HL-60 (cell line): ENCODE data around the gene MAP3K14.

ENCODE experiments used
- DNase-seq, 2 experiments: peaks; one replicate each; pipeline ENCODE4 v3.0.0-alpha.2; 2010 to 2020; ENCODE audit warnings: low read depth in 1 of 2, low spot score in 1 of 2
- H3K27ac ChIP-seq: fragments of 250-450 bp; sonication (Bioruptor Pico); replicated peaks from 2 replicates; pipeline ENCODE4 v1.5.1; 2020; ENCODE audit warnings: mild to moderate bottlenecking, moderate library complexity
- H3K27me3 ChIP-seq: fragments of 250-450 bp; sonication (Bioruptor Pico); 2 replicates; pipeline ENCODE4 v1.5.1; 2021; ENCODE audit warnings: mild to moderate bottlenecking, moderate library complexity; ENCODE audit not compliant: insufficient read depth, poor library complexity, severe bottlenecking
- H3K4me3 ChIP-seq: replicated peaks from 2 replicates; pipeline ENCODE4 v1.5.1; 2011; ENCODE audit warnings: mild to moderate bottlenecking, control low read depth, low read length; ENCODE audit not compliant: insufficient read depth
- GABPA ChIP-seq: IDR thresholded peaks from 2 replicates; pipeline ENCODE4 v1.6.1; 2012; ENCODE audit warnings: low read depth
- POLR2AphosphoS5 ChIP-seq: IDR thresholded peaks from 2 replicates; pipeline ENCODE4 v1.6.1; 2012; ENCODE audit warnings: low read depth
- SPI1 ChIP-seq: IDR thresholded peaks from 2 replicates; pipeline ENCODE4 v1.6.1; 2012; ENCODE audit warnings: low read depth, mild to moderate bottlenecking, borderline replicate concordance
- TF ChIP-seq, protein P1 (sequence below): IDR thresholded peaks from 2 replicates; pipeline ENCODE4 v1.6.1; 2012; ENCODE audit warnings: low read depth; ENCODE audit not compliant: insufficient replicate concordance
- TF ChIP-seq, protein P2 (sequence below): IDR thresholded peaks from one replicate; pipeline ENCODE4 v1.5.1; 2011; ENCODE audit warnings: low read length, control low read depth, inconsistent platforms; ENCODE audit not compliant: insufficient read depth

The MAP3K14 gene

DNA sequence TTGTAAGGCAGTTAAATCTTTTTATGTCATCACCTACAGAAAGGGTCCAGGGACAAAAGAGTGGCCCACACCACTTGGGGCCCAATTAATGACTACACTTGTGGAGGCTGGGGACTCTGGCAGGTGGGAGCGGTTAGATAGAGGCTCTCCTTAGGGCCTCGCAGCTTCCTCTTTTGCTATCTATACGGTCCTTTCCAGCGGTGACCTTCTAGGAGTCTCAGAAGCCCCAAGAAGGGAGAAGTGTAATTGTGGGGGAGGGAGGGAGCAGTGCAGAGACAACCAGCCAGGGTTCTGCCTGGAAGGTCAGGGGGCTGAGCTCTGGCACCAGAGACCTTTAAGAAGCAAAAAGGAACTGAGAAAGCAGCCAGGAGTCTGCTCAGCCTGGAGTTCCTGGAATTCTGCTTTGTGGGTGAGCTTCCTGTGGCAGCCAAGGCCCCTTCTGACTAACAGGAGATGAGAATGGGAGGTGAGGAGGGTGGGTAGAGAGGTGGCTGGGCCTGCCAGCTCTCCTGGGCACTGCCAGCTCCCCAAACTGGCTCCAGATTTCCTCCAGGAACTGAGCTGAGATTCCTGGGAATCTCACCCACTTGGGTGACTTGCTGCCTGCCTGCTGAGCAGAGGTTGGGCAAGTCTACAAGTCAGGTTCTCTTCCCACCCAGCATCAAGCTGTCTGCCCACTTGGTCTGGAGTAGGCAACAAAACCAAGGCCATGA, 16.3 kb upstream of the MAP3K14 start:
- no peak; the same call in 1 of the 2 replicates for TF ChIP-seq POLR2AphosphoS5
- TF ChIP-seq SPI1: peak; percentile 91; the same call in 1 of the 2 replicates
- H3K27ac ChIP-seq: peak overlapping the region; percentile 46
- no peaks in the 10 kb centered on the region for H3K27me3 ChIP-seq
- DNase-seq: peak; percentile 78 to 92
- no peak overlapping the region for H3K4me3 ChIP-seq

DNA sequence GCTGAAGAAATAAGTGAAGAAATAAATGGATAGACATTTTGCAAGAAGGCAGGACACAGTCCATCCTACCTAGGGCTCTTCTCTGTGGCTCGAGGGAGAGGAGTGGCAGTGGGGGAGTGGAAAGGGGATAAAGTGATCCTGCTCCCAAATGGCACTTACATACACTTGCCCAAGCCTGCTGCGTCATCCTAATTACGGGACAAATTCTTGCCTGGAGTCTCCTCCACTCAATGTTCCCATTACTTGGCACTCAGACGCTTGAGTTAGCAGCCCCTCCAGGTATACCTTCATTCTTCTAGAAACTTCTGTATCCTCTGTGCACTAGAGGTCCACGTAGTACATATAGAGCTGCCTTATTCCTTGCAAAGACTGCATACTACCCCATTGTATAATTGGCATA, 15.7 kb upstream of the MAP3K14 start:
- Histone ChIP-seq H3K4me3 (no peak overlapping the region), H3K27me3 (no peaks in the 10 kb centered on the region), H3K27ac (no peak overlapping the region)
- TF ChIP-seq GABPA (no peak), POLR2AphosphoS5 (no peak)
- no peak for DNase-seq

DNA sequence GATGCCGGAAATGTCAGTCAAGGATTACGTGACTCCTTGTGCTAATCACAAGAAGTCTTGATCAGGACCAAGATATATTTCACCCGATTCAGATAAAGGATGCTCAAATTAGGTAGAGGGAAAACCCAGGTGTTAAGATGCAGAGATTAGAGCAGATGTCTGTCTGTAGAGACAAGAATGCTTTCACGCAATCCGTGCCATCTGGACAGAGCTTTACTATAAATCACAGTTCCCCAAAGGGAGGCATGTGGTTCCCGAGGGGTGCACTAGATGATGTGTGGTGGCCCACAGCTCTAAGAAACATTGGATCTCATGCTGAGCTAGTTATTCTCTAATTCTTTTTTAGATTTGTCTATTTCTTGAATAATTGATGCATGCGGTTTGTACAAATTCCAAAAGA, 9.8 kb upstream of the MAP3K14 start:
- TF ChIP-seq, protein P1, sequence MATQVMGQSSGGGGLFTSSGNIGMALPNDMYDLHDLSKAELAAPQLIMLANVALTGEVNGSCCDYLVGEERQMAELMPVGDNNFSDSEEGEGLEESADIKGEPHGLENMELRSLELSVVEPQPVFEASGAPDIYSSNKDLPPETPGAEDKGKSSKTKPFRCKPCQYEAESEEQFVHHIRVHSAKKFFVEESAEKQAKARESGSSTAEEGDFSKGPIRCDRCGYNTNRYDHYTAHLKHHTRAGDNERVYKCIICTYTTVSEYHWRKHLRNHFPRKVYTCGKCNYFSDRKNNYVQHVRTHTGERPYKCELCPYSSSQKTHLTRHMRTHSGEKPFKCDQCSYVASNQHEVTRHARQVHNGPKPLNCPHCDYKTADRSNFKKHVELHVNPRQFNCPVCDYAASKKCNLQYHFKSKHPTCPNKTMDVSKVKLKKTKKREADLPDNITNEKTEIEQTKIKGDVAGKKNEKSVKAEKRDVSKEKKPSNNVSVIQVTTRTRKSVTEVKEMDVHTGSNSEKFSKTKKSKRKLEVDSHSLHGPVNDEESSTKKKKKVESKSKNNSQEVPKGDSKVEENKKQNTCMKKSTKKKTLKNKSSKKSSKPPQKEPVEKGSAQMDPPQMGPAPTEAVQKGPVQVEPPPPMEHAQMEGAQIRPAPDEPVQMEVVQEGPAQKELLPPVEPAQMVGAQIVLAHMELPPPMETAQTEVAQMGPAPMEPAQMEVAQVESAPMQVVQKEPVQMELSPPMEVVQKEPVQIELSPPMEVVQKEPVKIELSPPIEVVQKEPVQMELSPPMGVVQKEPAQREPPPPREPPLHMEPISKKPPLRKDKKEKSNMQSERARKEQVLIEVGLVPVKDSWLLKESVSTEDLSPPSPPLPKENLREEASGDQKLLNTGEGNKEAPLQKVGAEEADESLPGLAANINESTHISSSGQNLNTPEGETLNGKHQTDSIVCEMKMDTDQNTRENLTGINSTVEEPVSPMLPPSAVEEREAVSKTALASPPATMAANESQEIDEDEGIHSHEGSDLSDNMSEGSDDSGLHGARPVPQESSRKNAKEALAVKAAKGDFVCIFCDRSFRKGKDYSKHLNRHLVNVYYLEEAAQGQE: no peak
- no peak for TF ChIP-seq POLR2AphosphoS5
- no peak for TF ChIP-seq SPI1
- TF ChIP-seq, protein P2, sequence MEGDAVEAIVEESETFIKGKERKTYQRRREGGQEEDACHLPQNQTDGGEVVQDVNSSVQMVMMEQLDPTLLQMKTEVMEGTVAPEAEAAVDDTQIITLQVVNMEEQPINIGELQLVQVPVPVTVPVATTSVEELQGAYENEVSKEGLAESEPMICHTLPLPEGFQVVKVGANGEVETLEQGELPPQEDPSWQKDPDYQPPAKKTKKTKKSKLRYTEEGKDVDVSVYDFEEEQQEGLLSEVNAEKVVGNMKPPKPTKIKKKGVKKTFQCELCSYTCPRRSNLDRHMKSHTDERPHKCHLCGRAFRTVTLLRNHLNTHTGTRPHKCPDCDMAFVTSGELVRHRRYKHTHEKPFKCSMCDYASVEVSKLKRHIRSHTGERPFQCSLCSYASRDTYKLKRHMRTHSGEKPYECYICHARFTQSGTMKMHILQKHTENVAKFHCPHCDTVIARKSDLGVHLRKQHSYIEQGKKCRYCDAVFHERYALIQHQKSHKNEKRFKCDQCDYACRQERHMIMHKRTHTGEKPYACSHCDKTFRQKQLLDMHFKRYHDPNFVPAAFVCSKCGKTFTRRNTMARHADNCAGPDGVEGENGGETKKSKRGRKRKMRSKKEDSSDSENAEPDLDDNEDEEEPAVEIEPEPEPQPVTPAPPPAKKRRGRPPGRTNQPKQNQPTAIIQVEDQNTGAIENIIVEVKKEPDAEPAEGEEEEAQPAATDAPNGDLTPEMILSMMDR: no peak
- no peak for TF ChIP-seq GABPA
- DNase-seq: no peak
- Histone ChIP-seq H3K4me3 (no peak overlapping the region), H3K27me3 (no peaks in the 10 kb centered on the region), H3K27ac (no peak overlapping the region)

DNA sequence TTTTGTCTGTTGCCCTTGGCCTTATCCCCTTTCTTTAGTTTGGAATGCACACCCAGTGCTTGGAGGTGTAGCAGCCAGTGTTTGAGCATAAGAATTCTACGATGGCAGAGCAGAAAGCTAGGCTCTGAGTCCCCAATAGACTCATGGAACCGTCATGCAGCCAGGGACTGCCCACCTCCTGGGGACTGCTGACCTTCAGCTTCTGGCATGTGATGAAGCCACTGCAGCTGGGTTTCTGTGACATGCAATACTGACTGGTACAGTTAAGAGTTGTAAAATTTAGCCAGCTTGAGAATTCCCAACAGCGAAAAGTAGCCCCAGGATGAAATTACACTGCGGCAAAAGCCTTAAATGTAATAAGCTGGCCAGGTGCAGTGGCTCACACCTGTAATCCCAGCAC, 9.0 kb upstream of the MAP3K14 start:
- no peak for DNase-seq
- H3K27me3 ChIP-seq: no peaks in the 10 kb centered on the region
- H3K4me3 ChIP-seq: no peak overlapping the region
- TF ChIP-seq SPI1 (no peak), POLR2AphosphoS5 (no peak), GABPA (no peak)
- TF ChIP-seq, protein P1: no peak
- TF ChIP-seq, protein P2: no peak
- no peak overlapping the region for H3K27ac ChIP-seq

DNA sequence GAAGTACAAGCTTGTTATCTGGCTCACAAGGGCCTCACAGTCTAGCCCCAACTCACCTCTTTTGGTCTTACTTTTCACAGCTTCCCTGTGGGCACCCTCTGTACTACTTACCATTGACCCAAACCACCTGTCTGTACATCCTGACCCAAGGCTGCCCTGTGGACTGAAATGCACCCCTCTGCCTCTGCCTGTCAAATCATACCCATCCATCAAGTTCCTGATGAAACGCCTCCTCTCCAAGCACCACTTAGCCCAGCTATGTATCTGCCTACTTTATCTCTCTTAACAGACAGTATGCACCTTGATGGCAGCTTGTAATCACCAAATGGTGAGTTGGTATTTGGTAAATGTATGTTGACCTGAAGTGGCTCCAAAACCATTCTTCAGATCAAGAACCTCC, 7.5 kb upstream of the MAP3K14 start:
- no peak overlapping the region for H3K4me3 ChIP-seq
- no peaks in the 10 kb centered on the region for H3K27me3 ChIP-seq
- TF ChIP-seq SPI1 (no peak), GABPA (no peak)
- H3K27ac ChIP-seq: no peak overlapping the region
- no peak for DNase-seq
